ENCODE results near the gene APPL1.

Gene APPL1

GRCh38 chr3:57227204-57227929 is at the start of gene APPL1:
APPL1 (plus strand) TSS chr3:57227729; CDS start chr3:57227884, 155 bp downstream.
- DNase-seq (ENCODE audit: low spot score) = peak; percentile 99

GRCh38 chr3:57179580-57180410 is 47.7 kb upstream of the APPL1 start:
- DNase-seq (ENCODE audit: low spot score) = no peak

- no peak for DNase-seq (ENCODE audit: low spot score)
These were observed 43.0 kb upstream of the APPL1 start for GRCh38 chr3:57184526-57184925.

- DNase-seq (ENCODE audit: low spot score) = no peak
These were observed 35.5 kb upstream of the APPL1 start for GRCh38 chr3:57192028-57192427.

GRCh38 chr3:57194641-57195040 is 32.9 kb upstream of the APPL1 start:
- DNase-seq (ENCODE audit: low spot score) = no peak

GRCh38 chr3:57199895-57200297 is 27.6 kb upstream of the APPL1 start, which contains the start of gene HESX1:
HESX1 (minus strand) TSS chr3:57199978; CDS start chr3:57199918, 60 bp downstream.
- no peak for DNase-seq (ENCODE audit: low spot score)

- DNase-seq (ENCODE audit: low spot score) = no peak
These were observed 21.1 kb upstream of the APPL1 start for GRCh38 chr3:57206423-57206822.

GRCh38 chr3:57221883-57222282 is 5.6 kb upstream of the APPL1 start:
- no peak for DNase-seq (ENCODE audit: low spot score)

- DNase-seq (ENCODE audit: low spot score) = no peak
These were observed 2.7 kb upstream of the APPL1 start for GRCh38 chr3:57224856-57225255.

GRCh38 chr3:57226176-57226575 is 1.4 kb upstream of the APPL1 start:
- DNase-seq (ENCODE audit: low spot score) = no peak

GRCh38 chr3:57227930-57228751 is 612 bp downstream of the APPL1 start:
- peak; percentile 62 for DNase-seq (ENCODE audit: low spot score)

GRCh38 chr3:57230006-57230405 is 2.5 kb downstream of the APPL1 start:
- DNase-seq (ENCODE audit: low spot score) = no peak

GRCh38 chr3:57233799-57234198 is 6.3 kb downstream of the APPL1 start:
- no peak for DNase-seq (ENCODE audit: low spot score)

GRCh38 chr3:57234613-57235575 is 7.4 kb downstream of the APPL1 start:
- no peak for DNase-seq (ENCODE audit: low spot score)

- no peak for DNase-seq (ENCODE audit: low spot score)
These were observed 17.4 kb downstream of the APPL1 start for GRCh38 chr3:57244946-57245345.

GRCh38 chr3:57252404-57252803 is 24.9 kb downstream of the APPL1 start:
- DNase-seq (ENCODE audit: low spot score) = no peak

- DNase-seq (ENCODE audit: low spot score) = no peak
These were observed 29.3 kb downstream of the APPL1 start for GRCh38 chr3:57256844-57257243.

- no peak for DNase-seq (ENCODE audit: low spot score)
These were observed 30.1 kb downstream of the APPL1 start for GRCh38 chr3:57257678-57258077.

- DNase-seq (ENCODE audit: low spot score) = no peak
These were observed 33.6 kb downstream of the APPL1 start for GRCh38 chr3:57261119-57261518.

- no peak for DNase-seq (ENCODE audit: low spot score)
These were observed 34.4 kb downstream of the APPL1 start for GRCh38 chr3:57261929-57262328.

GRCh38 chr3:57268416-57268815 is 40.9 kb downstream of the APPL1 start:
- DNase-seq (ENCODE audit: low spot score) = no peak
